Stomach (tissue), 9 donors: ENCODE data around the gene SPSB3. TPM values are rescaled to one million over a fixed set of nuclear protein-coding genes. Genes with fewer than 3 reads are reported as not detected.

Source experiments
- DNase-seq, 2 donors: peaks; one replicate each; pipeline versions ENCODE4 v3.0.0 to v3.0.0-alpha.2; 2013 to 2019
- H3K27ac ChIP-seq, 5 donors: fragments of 200-600 bp in 4 of 5; sonication (generic) in 4 of 5; one replicate each; pipeline ENCODE4 v1.5.1; 2013 to 2019; ENCODE audit warnings: mild to moderate bottlenecking in 1 of 5, moderate library complexity in 1 of 5
- H3K27me3 ChIP-seq, 3 donors: fragments of 200-600 bp; sonication (generic); one replicate each; pipeline ENCODE4 v1.5.1; 2017 to 2019; ENCODE audit warnings: mixed run types in 1 of 3
- H3K36me3 ChIP-seq, 4 donors: fragments of 200-600 bp; sonication (generic); 1 replicate in 3 of 4; 2 replicates in 1 of 4; pipeline ENCODE4 v1.5.1; 2016 to 2019
- H3K4me1 ChIP-seq, 4 donors: fragments of 200-600 bp; sonication (generic); one replicate each; pipeline ENCODE4 v1.5.1; 2016 to 2019
- H3K4me3 ChIP-seq, 4 donors: fragments of 200-600 bp; sonication (generic) in 3 of 4; one replicate each; pipeline ENCODE4 v1.5.1; 2016 to 2019; ENCODE audit warnings: mild to moderate bottlenecking in 1 of 4
- H3K9me3 ChIP-seq, 4 donors: fragments of 200-600 bp; sonication (generic); one replicate each; pipeline ENCODE4 v1.5.1; 2016 to 2019
- CTCF ChIP-seq, 7 experiments: fragments of 450-650 bp in 4 of 7; fragments of 200-600 bp in 3 of 7; sonication (generic) in 3 of 7; IDR thresholded peaks; one replicate each; pipeline ENCODE4 v1.5.1; 2016 to 2019; ENCODE audit warnings: antibody characterized with exemption in 7 of 7, control low read depth in 2 of 7, mild to moderate bottlenecking in 1 of 7
- EP300 ChIP-seq: sonication (generic); formaldehyde crosslinking; IDR thresholded peaks from one replicate; pipeline ENCODE4 v1.6.1; 2017; ENCODE audit warnings: antibody characterized with exemption
- POLR2A ChIP-seq, 4 donors: fragments of 450-650 bp; IDR thresholded peaks; one replicate each; pipeline ENCODE4 v1.6.1; 2016; ENCODE audit warnings: antibody characterized with exemption in 4 of 4, control low read depth in 2 of 4, mild to moderate bottlenecking in 1 of 4, moderate library complexity in 1 of 4
- POLR2AphosphoS5 ChIP-seq, 3 donors: sonication (generic); formaldehyde crosslinking; IDR thresholded peaks; one replicate each; pipeline ENCODE4 v1.6.1; 2016; ENCODE audit warnings: antibody characterized with exemption in 3 of 3
- WGBS, 5 donors: extraction: QIAGEN DNeasy Blood & Tissue Kit in 3 of 5; methylation state at CpG; one replicate each; pipeline versions ENCODE4 v1.1.5 to v1.1.7; 2013 to 2018; 5-methylcytosine and 5-hydroxymethylcytosine counted together
- intact Hi-C: fragments of 100-400 bp; cut with DNase I; formaldehyde crosslinking; loops from one replicate; pipeline ENCODE4 v1.15.1; 2023; ENCODE audit warnings: low total_unique reads
- polyA plus RNA-seq, 3 donors: library from polyadenylated mRNA; stranded (reverse); fragments of 200-250 nt; gene quantifications; one replicate each; pipeline ENCODE4 v1.2.3, GENCODE V29; 2013
- total RNA-seq, 5 donors: library from RNA; depleted of rRNA; stranded (reverse); fragments of >200 nt; gene quantifications; one replicate each; pipeline versions ENCODE4 v1.1.0 to v1.2.3, GENCODE V29; 2014 to 2016
- donor health status: healthy with polysubstance abuse.
- donor health status: Bipolar disorder and iron deficiency.
- donor health status: healthy.

SPSB3 gene
- total and polyA plus RNA-seq, 8 donors = 22.2 to 186 (median 73.8) TPM

GRCh38 chr16:1758923-1759322 lies 23.4 kb downstream of the SPSB3 start:
- Histone ChIP-seq H3K27ac (no peak overlapping the region), H3K36me3 (peaks cover 35 to 100% (median 96%) of the 10 kb centered on the region in 4 donors), H3K9me3 (no peaks in the 10 kb centered on the region), H3K27me3 (no peaks in the 10 kb centered on the region), H3K4me1 (peaks cover 0 to 16% (median 6%) of the 10 kb centered on the region in 4 donors), H3K4me3 (no peak overlapping the region)
- intact Hi-C loops = no loop called here
- no peak for DNase-seq
- TF ChIP-seq EP300 (no peak), POLR2A (IDR thresholded peaks at IDR 0.05) (no peak)
- 90 to 99% (median 93%) methylated on average over 11 to 18 of the region's 18 CpGs for WGBS, 5 donors

GRCh38 chr16:1757714-1758461 lies 24.5 kb downstream of the SPSB3 start:
- H3K27me3 ChIP-seq = no peaks in the 10 kb centered on the region
- 78 to 94% (median 91%) methylated on average over 21 to 37 of the region's 37 CpGs for WGBS, 5 donors
- no peaks in the 10 kb centered on the region for H3K9me3 ChIP-seq
- DNase-seq = peak in 1 of 2 donors; percentile 22
- no peak overlapping the region for H3K4me3 ChIP-seq
- peaks cover 28 to 99% (median 94%) of the 10 kb centered on the region in 4 donors for H3K36me3 ChIP-seq
- intact Hi-C loops = no loop called here
- TF ChIP-seq POLR2AphosphoS5 (IDR thresholded peaks at IDR 0.05) = no peak
- no peak overlapping the region for H3K27ac ChIP-seq
- peaks cover 0 to 5% (median 2%) of the 10 kb centered on the region in 4 donors for H3K4me1 ChIP-seq

- H3K4me1 ChIP-seq = no peaks in the 10 kb centered on the region
- no peak for DNase-seq
- H3K4me3 ChIP-seq = no peak overlapping the region
- H3K27me3 ChIP-seq = no peaks in the 10 kb centered on the region
- H3K27ac ChIP-seq = no peak overlapping the region
- no peaks in the 10 kb centered on the region for H3K9me3 ChIP-seq
- intact Hi-C loops = no loop called here
- TF ChIP-seq CTCF (IDR thresholded peaks at IDR 0.05) (no peak), EP300 (no peak), POLR2AphosphoS5 (IDR thresholded peaks at IDR 0.05) (no peak), POLR2A (IDR thresholded peaks at IDR 0.05) (no peak)
- WGBS, 5 donors = 92 to 96% (median 95%) methylated on average over 12 of the region's 12 CpGs
- peaks cover 15 to 99% (median 94%) of the 10 kb centered on the region in 4 donors for H3K36me3 ChIP-seq
Measured at GRCh38 chr16:1754204-1754603, 28.2 kb downstream of the SPSB3 start.

GRCh38 chr16:1752853-1753252 lies 29.5 kb downstream of the SPSB3 start:
- WGBS, 5 donors = 89 to 98% (median 97%) methylated on average over 14 of the region's 14 CpGs
- DNase-seq = no peak
- H3K36me3 ChIP-seq = peaks cover 29 to 99% (median 94%) of the 10 kb centered on the region in 4 donors
- TF ChIP-seq CTCF (IDR thresholded peaks at IDR 0.05) = no peak
- no peak for TF ChIP-seq POLR2A (IDR thresholded peaks at IDR 0.05)
- TF ChIP-seq EP300 = no peak
- no peak for TF ChIP-seq POLR2AphosphoS5 (IDR thresholded peaks at IDR 0.05)
- intact Hi-C loops = no loop called here
- H3K4me1 ChIP-seq = no peaks in the 10 kb centered on the region
- no peaks in the 10 kb centered on the region for H3K9me3 ChIP-seq
- no peak overlapping the region for H3K27ac ChIP-seq
- no peak overlapping the region for H3K4me3 ChIP-seq
- H3K27me3 ChIP-seq = no peaks in the 10 kb centered on the region

GRCh38 chr16:1751946-1752345 lies 30.4 kb downstream of the SPSB3 start:
- H3K36me3 ChIP-seq = peaks cover 37 to 99% (median 94%) of the 10 kb centered on the region in 4 donors
- no peaks in the 10 kb centered on the region for H3K9me3 ChIP-seq
- TF ChIP-seq POLR2AphosphoS5 (IDR thresholded peaks at IDR 0.05) = no peak
- no peak for TF ChIP-seq POLR2A (IDR thresholded peaks at IDR 0.05)
- no peak for TF ChIP-seq CTCF (IDR thresholded peaks at IDR 0.05)
- TF ChIP-seq EP300 = no peak
- intact Hi-C loops = no loop called here
- H3K4me3 ChIP-seq = no peak overlapping the region
- no peak for DNase-seq
- 93 to 97% (median 96%) methylated on average over 14 to 16 of the region's 16 CpGs for WGBS, 5 donors
- no peak overlapping the region for H3K27ac ChIP-seq
- no peaks in the 10 kb centered on the region for H3K27me3 ChIP-seq
- H3K4me1 ChIP-seq = no peaks in the 10 kb centered on the region
